H9 (cell line): ENCODE measurements around the gene FAAH. TPM values are rescaled to one million over a fixed set of nuclear protein-coding genes. Genes with fewer than 3 reads are reported as not detected.

Source experiments
- DNase-seq: peaks from one replicate; pipeline ENCODE4 v3.0.0-alpha.2; 2017
- H2AFZ ChIP-seq: one replicate; pipeline ENCODE4 v1.6.1; 2013; ENCODE audit warnings: mild to moderate bottlenecking, low read length, control low read depth, moderate library complexity
- H2AK5ac ChIP-seq: 2 replicates; pipeline ENCODE4 v1.6.1; 2013; ENCODE audit warnings: low read length, control low read depth, mixed read lengths; ENCODE audit not compliant: insufficient read length
- H2BK120ac ChIP-seq: one replicate; pipeline ENCODE4 v1.6.1; 2013; ENCODE audit warnings: low read depth, mild to moderate bottlenecking, low read length, control low read depth, inconsistent platforms; ENCODE audit not compliant: poor library complexity, severe bottlenecking
- H2BK12ac ChIP-seq: 2 replicates; pipeline ENCODE4 v1.6.1; 2013; ENCODE audit warnings: low read length, control low read depth, mixed read lengths, low read depth; ENCODE audit not compliant: insufficient read length
- H2BK15ac ChIP-seq: 2 replicates; pipeline ENCODE4 v1.6.1; 2013; ENCODE audit warnings: low read depth, low read length, control low read depth
- H2BK20ac ChIP-seq: one replicate; pipeline ENCODE4 v1.6.1; 2013; ENCODE audit warnings: low read depth, mild to moderate bottlenecking, low read length, control low read depth, inconsistent platforms; ENCODE audit not compliant: poor library complexity, severe bottlenecking
- H2BK5ac ChIP-seq: 2 replicates; pipeline ENCODE4 v1.6.1; 2013; ENCODE audit warnings: low read length, control low read depth, mixed read lengths; ENCODE audit not compliant: insufficient read length
- H3K14ac ChIP-seq: 2 replicates; pipeline ENCODE4 v1.6.1; 2013; ENCODE audit warnings: low read length, control low read depth; ENCODE audit not compliant: insufficient read depth
- H3K18ac ChIP-seq: 2 replicates; pipeline ENCODE4 v1.6.1; 2013; ENCODE audit warnings: low read depth, mild to moderate bottlenecking, mixed read lengths, low read length, control low read depth; ENCODE audit not compliant: insufficient read length
- H3K23ac ChIP-seq: 2 replicates; pipeline ENCODE4 v1.6.1; 2013; ENCODE audit warnings: low read length, control low read depth, mixed read lengths, low read depth; ENCODE audit not compliant: insufficient read length
- H3K23me2 ChIP-seq: 2 replicates; pipeline ENCODE4 v1.6.1; 2013; ENCODE audit warnings: low read depth, mild to moderate bottlenecking, mixed read lengths, low read length, control low read depth; ENCODE audit not compliant: insufficient read length, poor library complexity, severe bottlenecking
- H3K27ac ChIP-seq: 2 replicates; pipeline ENCODE4 v1.5.1; 2013; ENCODE audit warnings: low read length, control low read depth, mixed read lengths, low read depth; ENCODE audit not compliant: insufficient read length
- H3K27me3 ChIP-seq: 2 replicates; pipeline ENCODE4 v1.6.1; 2013; ENCODE audit warnings: low read length, control low read depth, inconsistent platforms; ENCODE audit not compliant: insufficient read depth
- H3K4ac ChIP-seq: 2 replicates; pipeline ENCODE4 v1.6.1; 2013; ENCODE audit warnings: low read depth, mild to moderate bottlenecking, control low read depth, inconsistent platforms, low read length, moderate library complexity
- H3K4me1 ChIP-seq: 2 replicates; pipeline ENCODE4 v1.6.1; 2013; ENCODE audit warnings: low read length, control low read depth, inconsistent platforms; ENCODE audit not compliant: insufficient read depth
- H3K4me2 ChIP-seq: 2 replicates; pipeline ENCODE4 v1.6.1; 2013; ENCODE audit warnings: low read length, control low read depth, mixed read lengths; ENCODE audit not compliant: insufficient read length, insufficient read depth
- H3K56ac ChIP-seq: 2 replicates; pipeline ENCODE4 v1.6.1; 2013; ENCODE audit warnings: low read depth, mild to moderate bottlenecking, mixed read lengths, low read length, control low read depth; ENCODE audit not compliant: insufficient read length
- H3K79me1 ChIP-seq: 2 replicates; pipeline ENCODE4 v1.6.1; 2013; ENCODE audit warnings: low read depth, mild to moderate bottlenecking, moderate library complexity, low read length, control low read depth, inconsistent platforms; ENCODE audit not compliant: insufficient read depth, poor library complexity, severe bottlenecking
- H3K79me2 ChIP-seq: 2 replicates; pipeline ENCODE4 v1.6.1; 2013; ENCODE audit warnings: low read length, control low read depth, inconsistent platforms; ENCODE audit not compliant: insufficient read depth
- H3K9ac ChIP-seq: 2 replicates; pipeline ENCODE4 v1.6.1; 2013; ENCODE audit warnings: low read length, control low read depth, mixed read lengths; ENCODE audit not compliant: insufficient read length; ENCODE audit errors: extremely low read depth
- H3K9me3 ChIP-seq: one replicate; pipeline ENCODE4 v1.6.1; 2013; ENCODE audit warnings: low read depth, low read length, inconsistent platforms; ENCODE audit not compliant: control insufficient read depth
- H3T11ph ChIP-seq: one replicate; pipeline ENCODE4 v1.6.1; 2013; ENCODE audit warnings: mild to moderate bottlenecking, low read length, control low read depth, inconsistent platforms
- H4K20me1 ChIP-seq: one replicate; pipeline ENCODE4 v1.6.1; 2013; ENCODE audit not compliant: control insufficient read depth, insufficient read length, insufficient read depth
- H4K5ac ChIP-seq: 2 replicates; pipeline ENCODE4 v1.6.1; 2013; ENCODE audit warnings: low read depth, mild to moderate bottlenecking, mixed read lengths, low read length, control low read depth; ENCODE audit not compliant: insufficient read length
- H4K8ac ChIP-seq: replicated peaks from 2 replicates; pipeline ENCODE4 v1.6.1; 2013; ENCODE audit warnings: low read length, control low read depth, mixed read lengths, low read depth; ENCODE audit not compliant: insufficient read length
- H4K91ac ChIP-seq: 2 replicates; pipeline ENCODE4 v1.6.1; 2013; ENCODE audit warnings: low read depth, mild to moderate bottlenecking, moderate library complexity, mixed read lengths, low read length, control low read depth; ENCODE audit not compliant: insufficient read length
- H3K27ac Mint-ChIP-seq, 3 experiments: 2 replicates in 2 of 3; 3 replicates in 1 of 3; pipeline ENCODE4 v1.8.0; 2020 to 2021; ENCODE audit warnings: mixed read lengths in 3 of 3, mild to moderate bottlenecking in 1 of 3, moderate library complexity in 1 of 3
- H3K27me3 Mint-ChIP-seq: 2 replicates; pipeline ENCODE4 v1.8.0; 2021; ENCODE audit warnings: low read depth, mild to moderate bottlenecking, moderate library complexity, mixed read lengths
- H3K36me3 Mint-ChIP-seq, 3 experiments: 2 replicates in 2 of 3; 3 replicates in 1 of 3; pipeline ENCODE4 v1.8.0; 2020 to 2021; ENCODE audit warnings: low read depth in 3 of 3, mixed read lengths in 3 of 3; ENCODE audit not compliant: insufficient read depth in 1 of 3
- H3K4me1 Mint-ChIP-seq, 2 experiments: 2 replicates each; pipeline ENCODE4 v1.8.0; 2020; ENCODE audit warnings: mixed read lengths in 2 of 2
- H3K4me3 Mint-ChIP-seq, 2 experiments: 2 replicates in 1 of 2; 3 replicates in 1 of 2; pipeline ENCODE4 v1.8.0; 2020 to 2021; ENCODE audit warnings: mild to moderate bottlenecking in 2 of 2, mixed read lengths in 2 of 2, moderate library complexity in 1 of 2
- H3K9me3 Mint-ChIP-seq, 2 experiments: 2 replicates in 1 of 2; 3 replicates in 1 of 2; pipeline ENCODE4 v1.8.0; 2020; ENCODE audit warnings: mild to moderate bottlenecking in 2 of 2, mixed read lengths in 2 of 2, moderate library complexity in 1 of 2
- WGBS: extraction: QIAGEN DNeasy Blood & Tissue Kit; methylation state at CpG from one replicate; pipeline ENCODE4 v1.1.7; 2013; ENCODE audit warnings: missing lambda C conversion rate, low lambda C conversion rate, mixed read lengths; ENCODE audit not compliant: insufficient read length; ENCODE audit errors: extremely low coverage; 5-methylcytosine and 5-hydroxymethylcytosine counted together
- total RNA-seq: library from RNA; stranded (reverse); gene quantifications from 2 replicates; pipeline ENCODE4 v1.2.1, GENCODE V29; 2021
- TF ChIP-seq, protein P1 (sequence below): fragments of 200-600 bp; sonication (generic); conservative IDR thresholded peaks from 3 replicates; pipeline ENCODE4 v1.8.0; 2021; ENCODE audit warnings: antibody characterized with exemption, mild to moderate bottlenecking

The FAAH gene
- total RNA-seq, 1 experiment from 2014 or later: 18.9 TPM

DNA sequence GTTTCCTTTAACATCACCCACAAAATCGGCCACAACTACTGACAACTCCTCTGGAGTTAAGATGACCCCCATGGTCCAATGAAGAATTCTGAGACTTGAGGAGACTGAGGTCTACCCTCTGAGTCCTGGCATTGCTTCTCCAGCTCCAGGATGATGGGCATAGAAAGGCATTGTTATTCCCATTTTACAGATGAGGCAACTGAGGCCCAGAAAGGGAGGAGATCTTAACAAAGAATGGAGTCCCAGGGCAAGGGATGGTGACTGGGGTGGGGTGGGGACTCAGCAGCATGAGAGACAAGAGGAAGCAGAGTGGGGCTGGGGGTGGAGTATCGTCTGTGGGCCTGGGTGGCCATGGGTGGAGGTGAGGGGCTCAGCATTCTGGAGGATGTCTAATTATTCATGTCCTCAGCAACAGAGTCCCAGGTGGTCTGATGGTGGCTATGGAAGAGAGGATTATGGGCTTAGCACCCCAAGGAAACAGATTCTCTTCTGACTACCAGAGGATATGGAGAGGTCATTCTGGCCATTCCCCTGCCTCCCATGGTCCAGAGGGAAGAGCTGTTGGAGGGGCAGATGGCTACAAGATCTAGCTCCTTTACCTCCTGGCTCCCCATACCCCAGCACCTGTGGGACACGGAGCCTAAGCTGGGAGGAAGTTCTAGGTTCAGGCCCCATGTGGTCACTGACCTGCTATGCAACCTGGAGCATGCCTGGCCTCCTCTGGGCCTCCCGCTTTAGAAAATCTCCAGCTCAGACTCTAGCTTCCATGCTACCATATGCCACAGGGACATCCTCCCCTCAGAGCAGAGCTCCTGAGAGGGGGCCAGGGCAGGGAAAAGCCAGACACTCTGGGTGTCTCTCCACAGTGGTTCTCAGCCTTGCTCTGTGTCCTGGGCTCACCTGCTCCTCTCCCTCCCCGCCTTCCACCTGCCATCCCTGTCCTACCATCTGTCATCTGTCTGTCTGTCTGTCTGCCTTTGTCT lies 58.1 kb downstream of the FAAH start:
- Histone ChIP-seq H3K9ac (no peak overlapping the region), H2AK5ac (no peak overlapping the region), H3K9me3 (no peaks in the 10 kb centered on the region), H4K5ac (no peak overlapping the region), H2BK15ac (no peak overlapping the region), H3K14ac (no peak overlapping the region; the same call in 1 of the 2 replicates), H3K4me1 (peaks cover 5% of the 10 kb centered on the region; the same call in 1 of the 2 replicates), H4K91ac (no peak overlapping the region), H3K27me3 (peaks cover 44% of the 10 kb centered on the region), H3K4ac (no peak overlapping the region), H3T11ph (no peak overlapping the region), H2BK120ac (no peak overlapping the region), H3K18ac (no peak overlapping the region), H3K27ac (no peak overlapping the region), H4K20me1 (no peaks in the 10 kb centered on the region), H3K23me2 (peaks cover 9% of the 10 kb centered on the region), H3K4me2 (peak overlapping the region; percentile 6), H2AFZ (no peak overlapping the region), H3K56ac (no peak overlapping the region), H2BK12ac (no peak overlapping the region), H4K8ac (no peak overlapping the region), H3K23ac (no peak overlapping the region), H2BK5ac (no peak overlapping the region), H3K79me1 (no peaks in the 10 kb centered on the region), H3K79me2 (no peaks in the 10 kb centered on the region), H2BK20ac (no peak overlapping the region)
- TF ChIP-seq, protein P1, sequence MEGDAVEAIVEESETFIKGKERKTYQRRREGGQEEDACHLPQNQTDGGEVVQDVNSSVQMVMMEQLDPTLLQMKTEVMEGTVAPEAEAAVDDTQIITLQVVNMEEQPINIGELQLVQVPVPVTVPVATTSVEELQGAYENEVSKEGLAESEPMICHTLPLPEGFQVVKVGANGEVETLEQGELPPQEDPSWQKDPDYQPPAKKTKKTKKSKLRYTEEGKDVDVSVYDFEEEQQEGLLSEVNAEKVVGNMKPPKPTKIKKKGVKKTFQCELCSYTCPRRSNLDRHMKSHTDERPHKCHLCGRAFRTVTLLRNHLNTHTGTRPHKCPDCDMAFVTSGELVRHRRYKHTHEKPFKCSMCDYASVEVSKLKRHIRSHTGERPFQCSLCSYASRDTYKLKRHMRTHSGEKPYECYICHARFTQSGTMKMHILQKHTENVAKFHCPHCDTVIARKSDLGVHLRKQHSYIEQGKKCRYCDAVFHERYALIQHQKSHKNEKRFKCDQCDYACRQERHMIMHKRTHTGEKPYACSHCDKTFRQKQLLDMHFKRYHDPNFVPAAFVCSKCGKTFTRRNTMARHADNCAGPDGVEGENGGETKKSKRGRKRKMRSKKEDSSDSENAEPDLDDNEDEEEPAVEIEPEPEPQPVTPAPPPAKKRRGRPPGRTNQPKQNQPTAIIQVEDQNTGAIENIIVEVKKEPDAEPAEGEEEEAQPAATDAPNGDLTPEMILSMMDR: no peak
- Mint-ChIP-seq H3K27me3 (peaks cover 97% of the 10 kb centered on the region), H3K4me3 (peak overlapping the region in 1 of 2 experiments; percentile 53; a peak in 1 of 5 replicates), H3K9me3 (no peaks in the 10 kb centered on the region; a peak in 2 of 5 replicates), H3K36me3 (no peaks in the 10 kb centered on the region; a peak in 1 of 7 replicates), H3K4me1 (peaks cover 40 to 61% of the 10 kb centered on the region in 2 experiments), H3K27ac (no peak overlapping the region)
- no peak for DNase-seq
- no CpG with 5 or more reads among the region's 5 CpGs for WGBS
